HEK293 (cell line): Measurements from ENCODE around the gene DMPK.
A peak's percentile ranks its signal among the peaks of the same experiment; 100 is the strongest.

Experiments used
- AEBP2 ChIP-seq: fragments of 450-650 bp; formaldehyde crosslinking; IDR thresholded peaks from 2 replicates; pipeline ENCODE4 v1.5.1; 2016; ENCODE audit warnings: missing biosample characterization, missing genetic modification characterization, borderline replicate concordance
- CTCF ChIP-seq: fragments of 450-650 bp; formaldehyde crosslinking; IDR thresholded peaks from 2 replicates; pipeline ENCODE4 v1.5.1; 2016; ENCODE audit warnings: missing biosample characterization, missing genetic modification characterization
- GLIS1 ChIP-seq: fragments of 450-650 bp; formaldehyde crosslinking; IDR thresholded peaks from 2 replicates; pipeline ENCODE4 v1.5.1; 2016; ENCODE audit warnings: missing biosample characterization, missing genetic modification characterization
- KLF1 ChIP-seq: fragments of 450-650 bp; formaldehyde crosslinking; IDR thresholded peaks from 2 replicates; pipeline ENCODE4 v1.5.1; 2016; ENCODE audit warnings: missing biosample characterization, missing genetic modification characterization
- KLF9 ChIP-seq: fragments of 450-650 bp; formaldehyde crosslinking; IDR thresholded peaks from 2 replicates; pipeline ENCODE4 v1.5.1; 2016; ENCODE audit warnings: missing biosample characterization, missing genetic modification characterization, low read depth
- MZF1 ChIP-seq: fragments of 450-650 bp; formaldehyde crosslinking; IDR thresholded peaks from 2 replicates; pipeline ENCODE4 v1.5.1; 2017; ENCODE audit warnings: missing biosample characterization, missing genetic modification characterization, borderline replicate concordance
- PRDM4 ChIP-seq: fragments of 450-650 bp; formaldehyde crosslinking; IDR thresholded peaks from 2 replicates; pipeline ENCODE4 v1.5.1; 2017; ENCODE audit warnings: missing biosample characterization, missing genetic modification characterization
- YY2 ChIP-seq: fragments of 450-650 bp; formaldehyde crosslinking; IDR thresholded peaks from 2 replicates; pipeline ENCODE4 v1.5.1; 2016; ENCODE audit warnings: missing biosample characterization, missing genetic modification characterization
- ZBTB10 ChIP-seq: fragments of 450-650 bp; formaldehyde crosslinking; IDR thresholded peaks from 2 replicates; pipeline ENCODE4 v1.5.1; 2016; ENCODE audit warnings: missing biosample characterization, missing genetic modification characterization
- ZBTB48 ChIP-seq: fragments of 450-650 bp; formaldehyde crosslinking; IDR thresholded peaks from 2 replicates; pipeline ENCODE4 v1.5.1; 2016; ENCODE audit warnings: missing biosample characterization, missing genetic modification characterization
- ZBTB8A ChIP-seq: fragments of 450-650 bp; formaldehyde crosslinking; IDR thresholded peaks from 2 replicates; pipeline ENCODE4 v1.5.1; 2016; ENCODE audit warnings: missing biosample characterization, missing genetic modification characterization
- ZEB2 ChIP-seq: fragments of 450-650 bp; formaldehyde crosslinking; IDR thresholded peaks from 2 replicates; pipeline ENCODE4 v1.5.1; 2016; ENCODE audit warnings: missing biosample characterization, missing genetic modification characterization
- ZNF10 ChIP-seq: fragments of 450-650 bp; formaldehyde crosslinking; IDR thresholded peaks from 2 replicates; pipeline ENCODE4 v1.5.1; 2017; ENCODE audit warnings: missing biosample characterization, missing genetic modification characterization
- ZNF239 ChIP-seq: fragments of 450-650 bp; formaldehyde crosslinking; IDR thresholded peaks from 2 replicates; pipeline ENCODE4 v1.5.1; 2016; ENCODE audit warnings: missing biosample characterization, missing genetic modification characterization
- ZNF335 ChIP-seq: fragments of 450-650 bp; formaldehyde crosslinking; conservative IDR thresholded peaks from 2 replicates; pipeline ENCODE4 v1.5.1; 2016; ENCODE audit warnings: missing biosample characterization, missing genetic modification characterization
- ZNF362 ChIP-seq: fragments of 450-650 bp; formaldehyde crosslinking; IDR thresholded peaks from 2 replicates; pipeline ENCODE4 v1.5.1; 2016; ENCODE audit warnings: missing biosample characterization, missing genetic modification characterization
- ZNF366 ChIP-seq: fragments of 450-650 bp; formaldehyde crosslinking; conservative IDR thresholded peaks from 2 replicates; pipeline ENCODE4 v1.5.1; 2016; ENCODE audit warnings: missing biosample characterization, missing genetic modification characterization
- ZNF398 ChIP-seq: fragments of 450-650 bp; formaldehyde crosslinking; IDR thresholded peaks from 2 replicates; pipeline ENCODE4 v1.5.1; 2017; ENCODE audit warnings: missing biosample characterization, missing genetic modification characterization
- ZNF514 ChIP-seq: fragments of 450-650 bp; formaldehyde crosslinking; IDR thresholded peaks from 2 replicates; pipeline ENCODE4 v1.5.1; 2016; ENCODE audit warnings: missing biosample characterization, missing genetic modification characterization
- ZNF580 ChIP-seq: fragments of 450-650 bp; formaldehyde crosslinking; IDR thresholded peaks from 2 replicates; pipeline ENCODE4 v1.5.1; 2016; ENCODE audit warnings: missing biosample characterization, missing genetic modification characterization
- ZNF76 ChIP-seq: fragments of 450-650 bp; formaldehyde crosslinking; IDR thresholded peaks from 2 replicates; pipeline ENCODE4; 2016; ENCODE audit warnings: low read depth, missing biosample characterization, missing genetic modification characterization, borderline replicate concordance
- ZNF791 ChIP-seq: fragments of 450-650 bp; formaldehyde crosslinking; IDR thresholded peaks from 2 replicates; pipeline ENCODE4 v1.5.1; 2016; ENCODE audit warnings: missing biosample characterization, missing genetic modification characterization
- ZNF837 ChIP-seq: fragments of 450-650 bp; formaldehyde crosslinking; IDR thresholded peaks from 2 replicates; pipeline ENCODE4 v1.5.1; 2016; ENCODE audit warnings: missing biosample characterization, missing genetic modification characterization
- ZSCAN5A ChIP-seq: fragments of 450-650 bp; formaldehyde crosslinking; IDR thresholded peaks from 2 replicates; pipeline ENCODE4 v1.5.1; 2016; ENCODE audit warnings: missing biosample characterization, missing genetic modification characterization
- ZXDB ChIP-seq: fragments of 450-650 bp; formaldehyde crosslinking; IDR thresholded peaks from 2 replicates; pipeline ENCODE4 v1.5.1; 2016; ENCODE audit warnings: missing biosample characterization, missing genetic modification characterization

Gene DMPK

GRCh38 chr19:45730368-45731288 lies 51.7 kb downstream of the DMPK start, which contains the start of gene FBXO46 (continued):
- TF ChIP-seq ZBTB10 (tag by site-specific recombination) (no peak), ZNF239 (tag by site-specific recombination) (no peak), GLIS1 (tag by site-specific recombination) (peak; percentile 84), AEBP2 (tag by site-specific recombination) (no peak), ZNF398 (tag by site-specific recombination) (peak; percentile 99), ZNF362 (tag by site-specific recombination) (peak; percentile 73; the same call in 1 of the 2 replicates), MZF1 (tag by site-specific recombination) (no peak), ZNF514 (tag by site-specific recombination) (no peak), ZBTB48 (tag by site-specific recombination) (peak; percentile 80), ZNF366 (peak; percentile 91), KLF1 (tag by site-specific recombination) (no peak), CTCF (tag by site-specific recombination) (peak; percentile 94), PRDM4 (tag by site-specific recombination) (peak; percentile 23; the same call in 1 of the 2 replicates), ZNF76 (tag by site-specific recombination) (peak; percentile 98), ZNF335 (tag by site-specific recombination) (peak; percentile 96), ZSCAN5A (tag by site-specific recombination) (no peak), ZNF580 (tag by site-specific recombination) (no peak), ZBTB8A (tag by site-specific recombination) (peak; percentile 31), ZNF10 (no peak; the same call in 1 of the 2 replicates), ZNF837 (tag by site-specific recombination) (no peak), YY2 (tag by site-specific recombination) (peak; percentile 62; the same call in 1 of the 2 replicates), ZNF791 (tag by site-specific recombination) (0 out of 2 replicates have a peak, but pooled peaks have one; percentile 20), ZEB2 (tag by site-specific recombination) (peak; percentile 15; the same call in 1 of the 2 replicates), ZXDB (tag by site-specific recombination) (peak; percentile 83), KLF9 (0 out of 2 replicates have a peak, but pooled peaks have one; percentile 36)
